Hematopoietic multipotent progenitor cell treated with erythropoietin and hydrocortisone succinate and interleukin-3 and kit ligand, for 6 days (in vitro differentiated cells): ENCODE measurements around the gene CCDC30.
"Not testable (repeated sequence)": the region's sequence is repeated elsewhere in the genome, so short reads cannot be mapped to it uniquely, and the experiment has no call there.

Experiments used
- DNase-seq: peaks from one replicate; pipeline ENCODE4 v3.0.0-alpha.2; 2015

Gene CCDC30

GRCh38 chr1:42531043-42531442 is 68.0 kb downstream of the CCDC30 start:
- DNase-seq, result no peak

DNA sequence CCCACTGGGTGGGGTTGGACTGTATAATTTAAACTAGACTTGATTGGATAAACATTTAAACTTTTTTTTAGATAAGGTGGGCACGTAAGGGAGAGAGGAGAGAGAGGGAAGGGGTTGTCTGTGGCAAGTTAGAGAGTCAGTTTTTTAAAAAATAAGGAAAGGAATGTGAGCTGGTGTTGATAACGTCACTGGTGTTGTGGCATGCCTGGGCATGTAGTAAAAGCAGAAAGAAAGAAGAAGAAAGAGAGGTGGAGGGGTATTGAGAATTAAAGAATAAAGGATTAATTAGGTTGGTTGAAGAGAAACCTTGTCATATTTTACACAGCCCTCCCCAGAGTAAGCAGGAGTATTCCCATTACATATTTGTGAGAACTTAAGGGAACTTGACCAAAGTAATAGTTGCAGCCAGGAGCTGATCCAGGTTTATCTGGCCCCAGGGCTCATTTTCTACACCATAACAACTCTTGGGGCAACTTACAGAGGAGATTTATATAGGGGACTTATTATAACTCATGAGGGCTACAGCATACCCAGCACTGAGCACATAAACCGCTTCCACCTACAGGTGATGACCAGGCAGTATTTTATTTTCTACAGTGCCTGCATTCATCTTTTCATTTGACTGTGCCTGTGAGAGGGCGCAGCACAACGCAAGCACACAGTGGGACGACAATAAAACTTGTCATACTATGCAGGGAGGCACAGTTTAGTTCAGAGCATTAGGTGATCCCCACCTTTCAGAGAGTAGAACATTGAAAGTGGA is 70.2 kb downstream of the CCDC30 start:
- no peak for DNase-seq

DNA sequence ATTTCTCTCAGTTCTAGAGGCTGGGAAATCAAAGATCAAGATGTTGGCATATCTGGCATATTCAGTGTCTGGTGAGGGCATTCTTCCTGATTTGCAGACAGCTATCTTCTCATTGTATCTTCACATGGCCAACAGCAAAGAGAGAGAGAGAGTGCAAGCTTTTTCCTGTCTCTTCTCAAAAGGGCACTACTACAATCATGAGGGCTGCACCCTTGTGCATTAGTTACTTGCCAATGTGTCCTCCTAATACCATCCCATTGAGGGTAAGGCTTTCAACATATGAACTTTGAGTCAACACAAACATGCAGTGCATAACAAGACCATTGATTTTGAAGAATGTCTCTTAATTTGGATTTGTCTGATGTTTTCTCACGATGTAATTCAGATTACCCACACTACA is 78.0 kb downstream of the CCDC30 start:
- DNase-seq, result no peak

DNA sequence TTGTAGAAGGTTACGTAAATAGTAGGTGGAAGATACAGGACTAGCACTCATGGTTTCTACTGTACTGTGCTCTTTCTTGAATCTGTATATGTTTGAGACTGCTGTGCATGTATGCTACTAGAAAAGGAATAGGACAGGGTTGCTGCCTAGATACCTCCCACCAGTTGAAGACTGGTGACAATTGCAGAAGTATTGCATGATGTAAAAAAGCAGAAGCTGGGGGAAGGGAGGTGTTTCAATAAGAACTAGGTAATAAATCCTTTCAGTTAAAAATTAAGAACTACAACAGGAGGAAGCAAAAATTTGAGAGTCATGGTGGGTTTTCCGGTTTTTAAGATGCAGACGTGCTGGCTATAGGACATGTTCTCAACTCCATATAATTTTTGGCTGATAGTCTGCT is 88.1 kb downstream of the CCDC30 start:
- DNase-seq, result peak; percentile 70

DNA sequence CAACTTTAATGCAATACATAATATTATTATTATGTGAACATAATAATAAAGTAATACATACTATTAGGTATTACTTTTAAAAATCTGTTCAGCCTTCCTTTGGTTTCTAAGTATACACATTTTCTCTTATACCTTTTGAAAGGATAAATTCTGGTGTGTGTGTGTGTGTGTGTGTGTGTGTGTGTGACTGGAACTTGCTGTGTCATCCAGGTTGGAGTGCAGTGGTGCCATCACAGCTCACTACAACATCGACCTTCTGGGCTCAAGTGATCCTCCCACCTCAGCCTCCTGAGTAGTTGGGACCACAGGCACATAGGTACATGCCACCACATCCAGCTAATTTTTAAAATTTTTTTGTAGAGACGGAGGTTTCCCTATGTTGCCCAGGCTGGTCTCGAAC is 88.5 kb downstream of the CCDC30 start:
- DNase-seq, result no peak

- DNase-seq, result no peak
Measured at GRCh38 chr1:42552636-42553035, 89.5 kb downstream of the CCDC30 start.

- no peak for DNase-seq
Measured at GRCh38 chr1:42557230-42557851, 94.3 kb downstream of the CCDC30 start.

DNA sequence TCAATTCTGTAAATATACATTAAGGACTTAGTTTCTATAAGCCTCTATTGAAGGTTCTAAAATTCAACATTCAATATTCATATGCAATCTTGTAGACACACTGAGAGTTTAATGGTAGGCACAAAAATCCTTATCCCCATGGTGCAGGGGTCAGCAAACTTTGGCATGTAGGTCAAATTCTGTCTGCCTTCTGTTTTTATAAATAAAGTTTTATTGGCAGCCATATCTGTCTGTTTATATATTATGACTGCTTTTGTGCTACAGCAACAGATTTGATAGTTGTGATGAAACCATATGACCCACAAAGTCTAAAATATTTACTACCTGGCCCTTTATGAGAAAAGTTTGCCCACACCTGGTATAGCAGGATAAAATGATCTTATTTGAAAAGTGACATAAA is 104.0 kb downstream of the CCDC30 start:
- no peak for DNase-seq

DNA sequence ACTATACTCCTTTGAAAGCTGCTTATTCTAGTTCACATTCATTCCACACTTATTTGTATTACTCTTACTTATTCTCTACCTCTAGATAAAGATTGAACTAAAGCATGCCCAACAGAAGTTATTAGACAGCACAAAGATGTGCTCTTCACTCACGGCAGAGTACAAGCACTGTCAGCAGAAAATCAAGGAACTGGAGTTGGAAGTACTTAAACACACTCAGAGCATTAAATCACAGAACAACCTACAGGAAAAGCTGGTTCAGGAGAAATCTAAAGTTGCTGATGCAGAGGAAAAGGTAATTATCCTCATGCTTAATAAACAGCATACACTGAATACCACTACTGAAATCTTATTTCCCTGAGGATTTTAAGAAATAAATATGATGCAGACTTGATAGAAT is 113.8 kb downstream of the CCDC30 start:
- no peak for DNase-seq

DNA sequence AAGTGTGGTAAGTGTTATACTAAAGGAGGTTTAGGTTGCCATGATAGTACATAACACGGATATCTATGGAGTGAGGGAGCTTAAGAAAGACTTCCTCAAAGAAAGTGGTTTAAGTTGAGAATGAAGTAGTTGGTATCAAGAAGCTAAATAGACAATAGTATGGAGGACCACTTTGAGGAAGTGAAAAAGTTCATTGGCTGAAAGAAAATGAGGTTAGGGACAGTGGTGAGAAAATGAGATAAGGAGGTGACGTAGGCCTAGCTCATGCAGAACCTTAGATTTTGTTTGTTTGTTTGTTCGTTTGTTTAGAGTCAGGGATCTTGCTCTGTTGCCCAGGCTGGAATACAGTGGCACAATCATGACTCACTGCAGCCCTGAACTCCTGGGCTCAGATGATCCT is 122.9 kb downstream of the CCDC30 start:
- no peak for DNase-seq

DNA sequence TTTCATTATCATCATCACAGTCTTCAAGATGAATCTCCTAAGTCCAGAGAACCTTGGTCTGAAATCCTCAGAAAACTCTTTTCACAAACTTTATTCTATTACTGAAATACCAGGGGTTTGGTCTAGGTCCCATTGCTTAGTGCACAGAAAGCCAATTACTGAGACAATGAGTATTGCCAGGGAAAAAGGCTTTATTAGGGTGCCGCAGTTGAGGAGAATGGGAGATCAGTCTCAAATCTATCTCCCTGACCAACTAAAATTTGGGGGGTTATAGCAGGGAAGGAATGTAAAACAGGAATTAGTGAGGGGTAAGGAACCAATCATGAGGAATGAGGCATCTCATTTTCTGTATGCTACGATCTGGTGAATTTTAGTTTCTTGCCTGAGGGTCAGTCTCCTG is 124.7 kb downstream of the CCDC30 start:
- no peak for DNase-seq

DNA sequence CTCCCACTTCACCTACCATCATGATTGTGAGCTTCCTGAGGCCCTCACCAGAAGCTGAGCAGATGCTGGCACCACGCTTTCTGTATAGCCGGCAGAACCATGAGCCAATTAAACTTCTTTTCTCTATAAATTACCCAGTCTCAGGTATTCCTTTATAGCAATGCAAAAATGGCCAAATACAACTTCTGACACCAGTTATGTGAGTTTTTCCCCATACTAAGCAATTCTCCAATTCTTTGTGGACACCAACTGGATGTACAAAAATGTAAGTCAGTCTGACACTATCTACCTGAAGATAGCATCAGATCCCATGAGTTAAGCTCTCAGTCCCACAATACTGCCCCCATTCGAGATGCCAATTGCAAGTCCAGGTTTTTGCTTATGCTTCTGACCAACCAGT is 129.7 kb downstream of the CCDC30 start:
- DNase-seq, result no peak

- DNase-seq, result no peak
Measured at GRCh38 chr1:42593486-42594100, 130.5 kb downstream of the CCDC30 start.

DNA sequence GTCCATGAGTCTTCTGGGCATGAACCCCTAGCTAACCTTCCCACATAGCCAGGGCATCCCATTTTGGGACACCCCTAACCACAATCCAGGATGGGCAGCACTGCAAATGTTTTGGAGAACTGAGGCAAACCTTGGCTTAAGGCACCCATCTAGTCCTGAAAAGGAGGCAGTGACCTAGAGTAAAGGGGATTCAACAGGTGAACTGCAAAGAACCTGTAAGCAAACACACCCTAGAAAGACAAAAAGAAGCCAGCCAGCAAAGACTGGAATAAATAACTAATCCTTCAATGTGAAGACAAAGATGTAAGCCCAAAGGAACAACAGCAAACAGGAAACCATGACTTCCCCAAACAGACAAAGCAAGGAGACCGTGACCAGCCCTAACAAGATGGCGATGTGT is 138.4 kb downstream of the CCDC30 start:
- no peak for DNase-seq

- DNase-seq, result no peak
Measured at GRCh38 chr1:42613803-42614131, 150.7 kb downstream of the CCDC30 start.

- DNase-seq, result no peak
Measured at GRCh38 chr1:42618866-42619265, 155.8 kb downstream of the CCDC30 start.

DNA sequence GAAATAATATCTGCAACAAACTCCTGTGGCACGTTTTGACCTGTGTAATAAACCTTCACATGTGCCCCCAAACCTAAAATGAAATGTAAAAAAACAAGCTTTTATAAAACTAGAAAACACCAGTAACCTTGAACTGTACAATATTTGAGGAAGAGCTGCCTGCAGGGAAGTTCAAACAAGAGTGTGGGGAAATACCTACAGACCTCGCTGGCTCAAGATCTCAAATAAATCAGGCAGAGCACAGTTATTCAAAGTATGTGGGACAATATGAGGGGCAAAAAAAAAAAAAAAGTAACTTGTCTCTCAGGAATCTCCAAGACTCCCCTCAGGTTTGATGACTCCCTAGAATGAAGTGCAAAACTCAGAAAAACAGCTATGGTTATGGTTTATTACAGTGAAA is 157.2 kb downstream of the CCDC30 start:
- DNase-seq, result no peak

DNA sequence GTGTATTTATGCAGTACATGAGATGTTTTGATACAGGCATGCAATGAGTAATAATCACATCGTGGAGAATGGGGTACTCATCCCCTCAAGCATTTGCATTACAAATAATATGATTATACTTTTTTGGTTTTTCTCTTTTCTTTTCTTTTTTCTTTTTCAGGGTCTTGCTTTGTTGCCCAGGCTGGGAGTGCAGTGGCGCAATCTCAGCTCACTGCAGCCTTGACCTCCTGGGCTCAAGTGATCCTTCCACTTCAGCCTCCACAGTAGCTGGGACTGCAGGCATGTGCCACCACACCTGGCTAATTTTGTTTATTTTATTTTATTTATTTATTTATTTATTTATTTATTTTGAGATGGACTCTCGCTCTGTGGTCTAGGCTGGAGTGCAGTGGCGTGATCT is 158.1 kb downstream of the CCDC30 start:
- not testable (repeated sequence) for DNase-seq

DNA sequence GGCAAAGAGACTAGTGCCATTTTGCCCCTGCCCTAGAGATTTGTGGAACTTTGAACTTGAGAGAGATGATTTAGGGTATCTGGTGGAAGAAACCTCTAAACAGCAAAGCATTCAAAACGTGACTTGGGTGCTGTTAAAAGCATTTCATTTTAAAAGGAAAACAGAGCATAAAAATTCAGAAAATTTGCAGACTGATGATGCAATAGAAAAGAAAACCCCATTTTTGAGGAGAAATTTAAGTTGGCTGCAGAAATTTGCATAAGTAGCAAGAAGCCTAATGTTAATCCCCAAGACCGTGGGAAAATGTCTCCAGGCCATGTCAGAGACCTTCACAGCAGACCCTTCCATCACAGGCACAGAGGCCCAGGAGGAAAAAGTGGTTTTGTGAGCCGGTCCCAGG is 164.1 kb downstream of the CCDC30 start:
- not testable (repeated sequence) for DNase-seq

DNA sequence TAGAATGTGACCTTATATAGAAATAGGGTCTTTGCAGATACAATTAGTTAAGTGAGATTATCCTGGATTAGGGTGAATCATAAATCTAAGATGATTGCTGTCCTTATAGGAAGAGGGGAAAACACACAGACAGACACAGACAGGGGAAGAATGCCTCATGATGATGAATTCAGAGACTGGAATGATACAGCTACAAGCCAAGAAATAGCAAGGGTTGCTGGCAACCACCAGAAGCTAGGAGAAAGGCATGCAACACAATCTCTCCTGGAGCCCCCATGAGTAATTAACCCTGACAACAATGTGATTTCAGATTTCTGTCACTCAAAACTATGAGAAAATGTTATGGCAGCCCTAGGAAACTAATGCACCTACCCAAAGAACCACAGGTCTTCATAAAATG is 176.0 kb downstream of the CCDC30 start:
- DNase-seq, result no peak

GRCh38 chr1:42646056-42646455 is 183.0 kb downstream of the CCDC30 start:
- DNase-seq, result no peak

DNA sequence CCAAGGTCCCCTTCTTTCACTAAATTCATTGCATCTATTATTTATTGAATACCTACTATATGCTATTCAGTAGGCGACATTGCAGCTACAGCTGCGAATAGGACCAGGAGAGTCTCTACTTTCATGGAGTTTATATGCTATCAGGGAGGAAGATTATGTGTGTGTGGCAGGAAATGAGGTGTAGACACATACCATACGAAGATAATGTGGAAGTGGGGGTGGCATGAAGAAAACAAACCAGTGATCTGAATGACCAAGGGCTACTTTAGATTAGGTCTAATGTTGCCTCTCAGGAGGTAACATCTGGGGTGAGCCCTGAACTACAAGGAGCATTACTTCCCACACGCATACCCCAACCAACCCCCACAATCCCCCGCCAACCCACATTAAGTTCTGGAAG is 194.1 kb downstream of the CCDC30 start:
- DNase-seq, result peak; percentile 53

GRCh38 chr1:42657981-42658876 is 195.1 kb downstream of the CCDC30 start, which contains the start of gene PPIH:
Gene PPIH, plus strand, starts transcription at chr1:42658423. Its CDS starts 24 bp downstream, at chr1:42658447.
- DNase-seq, result peak; percentile 98
